ENCODE data around the gene LIPC.
A peak's percentile ranks its signal among the peaks of the same experiment; 100 is the strongest.
"Not testable (repeated sequence)": the region's sequence is repeated elsewhere in the genome, so short reads cannot be mapped to it uniquely, and the experiment has no call there.

LIPC gene

GRCh38 chr15:58593870-58594269, 162.1 kb downstream of the LIPC start:
- Mint-ChIP-seq H3K9me3 (no peaks in the 10 kb centered on the region), H3K4me3 (peak overlapping the region; percentile 39), H3K4me1 (ENCODE audit: low read depth) (peaks cover 41% of the 10 kb centered on the region), H3K27ac (peak overlapping the region; percentile 46), H3K27me3 (ENCODE audit: low read depth) (no peaks in the 10 kb centered on the region), H3K36me3 (ENCODE audit: low read depth) (peaks cover 48% of the 10 kb centered on the region)
- no peak for DNase-seq (ENCODE audit: low spot score)

DNA sequence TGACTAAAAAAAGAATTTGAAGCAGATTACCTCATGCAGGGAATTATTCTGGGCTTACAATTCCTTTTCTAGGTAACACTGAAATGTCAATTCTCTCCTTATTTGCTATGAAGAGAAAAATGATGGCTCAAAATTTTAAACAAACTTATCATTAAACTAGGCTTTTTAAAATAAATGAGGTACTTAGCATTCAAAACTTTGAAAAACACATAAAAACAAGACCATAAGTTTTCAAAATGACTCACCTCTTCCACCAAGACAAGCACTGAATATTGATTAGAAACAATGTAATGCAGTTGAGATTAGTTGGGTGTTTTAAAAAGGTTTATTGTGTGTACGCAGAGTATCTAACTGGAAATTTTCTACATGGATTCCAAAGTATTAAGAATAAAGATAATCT, 163.1 kb downstream of the LIPC start:
- Mint-ChIP-seq H3K4me3 (no peak overlapping the region), H3K27ac (peak overlapping the region; percentile 43), H3K9me3 (peaks cover 3% of the 10 kb centered on the region), H3K36me3 (ENCODE audit: low read depth) (peaks cover 51% of the 10 kb centered on the region), H3K27me3 (ENCODE audit: low read depth) (no peaks in the 10 kb centered on the region), H3K4me1 (ENCODE audit: low read depth) (peaks cover 41% of the 10 kb centered on the region)
- DNase-seq (ENCODE audit: low spot score): no peak

DNA sequence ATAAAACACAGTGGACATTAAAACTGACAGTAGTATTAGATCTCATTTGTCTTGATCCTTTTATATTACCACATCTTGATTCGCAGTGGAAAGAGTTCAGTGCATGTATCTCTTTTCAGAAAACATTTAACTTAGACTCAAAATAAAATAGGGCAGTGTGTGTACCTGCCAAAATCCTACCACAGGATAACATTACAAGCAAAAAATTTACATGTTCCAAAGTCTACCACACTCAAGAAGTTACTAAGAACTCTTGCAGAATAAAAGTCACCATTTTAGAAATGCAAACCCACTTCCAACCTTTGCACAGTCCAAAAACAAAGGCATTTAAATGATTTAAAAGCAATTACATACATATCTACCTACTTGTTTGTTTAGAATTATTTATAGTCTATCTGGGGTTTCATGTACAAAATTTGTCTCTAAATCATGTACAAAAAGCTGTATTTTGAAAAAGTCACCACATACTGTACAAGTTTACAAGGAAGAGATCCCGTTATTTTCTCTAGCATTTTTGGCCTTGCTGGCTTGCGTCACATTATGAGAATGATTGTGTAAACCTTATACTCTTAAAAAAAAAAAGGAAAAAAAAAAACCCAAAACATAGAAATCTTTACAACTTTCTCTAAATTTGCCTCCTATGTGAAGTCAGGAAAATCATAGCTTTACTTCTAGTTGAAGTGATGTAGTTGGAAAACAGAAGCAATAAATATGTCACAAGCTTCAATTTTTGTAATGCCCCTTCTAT, 163.9 kb downstream of the LIPC start:
- Mint-ChIP-seq H3K4me3 (no peak overlapping the region), H3K4me1 (ENCODE audit: low read depth) (peaks cover 38% of the 10 kb centered on the region), H3K27me3 (ENCODE audit: low read depth) (no peaks in the 10 kb centered on the region), H3K36me3 (ENCODE audit: low read depth) (peaks cover 54% of the 10 kb centered on the region), H3K9me3 (peaks cover 3% of the 10 kb centered on the region), H3K27ac (peak overlapping the region; percentile 26)
- DNase-seq (ENCODE audit: low spot score): no peak

GRCh38 chr15:58597943-58598828, 166.4 kb downstream of the LIPC start:
- DNase-seq (ENCODE audit: low spot score): no peak
- peaks cover 34% of the 10 kb centered on the region for H3K4me1 Mint-ChIP-seq (ENCODE audit: low read depth)
- H3K9me3 Mint-ChIP-seq: peaks cover 3% of the 10 kb centered on the region
- no peaks in the 10 kb centered on the region for H3K27me3 Mint-ChIP-seq (ENCODE audit: low read depth)
- H3K27ac Mint-ChIP-seq: peak overlapping the region; percentile 32
- H3K4me3 Mint-ChIP-seq: no peak overlapping the region
- peaks cover 56% of the 10 kb centered on the region for H3K36me3 Mint-ChIP-seq (ENCODE audit: low read depth)

DNA sequence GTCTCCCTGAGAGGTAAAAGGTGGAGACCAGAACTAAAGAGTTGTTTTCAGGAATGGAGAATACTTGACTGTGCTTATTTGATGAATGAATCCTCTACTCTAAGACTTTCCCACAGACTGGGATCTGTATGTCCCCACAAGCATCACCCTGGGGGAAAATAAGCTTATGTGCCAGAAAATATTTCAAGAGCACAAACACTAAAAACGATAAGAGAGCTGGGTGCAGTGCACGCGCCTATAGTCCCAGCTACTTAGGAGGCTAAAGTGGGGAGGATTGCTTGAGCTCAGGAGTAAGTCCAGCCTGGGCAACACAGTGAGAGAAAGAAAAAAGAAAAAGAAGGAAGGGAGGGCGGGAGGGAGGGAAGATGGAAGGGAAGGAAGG, 167.0 kb downstream of the LIPC start:
- Mint-ChIP-seq H3K9me3 (peaks cover 3% of the 10 kb centered on the region), H3K36me3 (ENCODE audit: low read depth) (peaks cover 54% of the 10 kb centered on the region), H3K27me3 (ENCODE audit: low read depth) (no peaks in the 10 kb centered on the region), H3K4me3 (no peak overlapping the region), H3K27ac (peak overlapping the region; percentile 9), H3K4me1 (ENCODE audit: low read depth) (peaks cover 29% of the 10 kb centered on the region)
- no peak for DNase-seq (ENCODE audit: low spot score)

GRCh38 chr15:58602823-58603222, 171.0 kb downstream of the LIPC start:
- H3K4me1 Mint-ChIP-seq (ENCODE audit: low read depth): peaks cover 22% of the 10 kb centered on the region
- H3K27ac Mint-ChIP-seq: no peak overlapping the region
- H3K4me3 Mint-ChIP-seq: no peak overlapping the region
- peaks cover 53% of the 10 kb centered on the region for H3K36me3 Mint-ChIP-seq (ENCODE audit: low read depth)
- DNase-seq (ENCODE audit: low spot score): no peak
- H3K27me3 Mint-ChIP-seq (ENCODE audit: low read depth): no peaks in the 10 kb centered on the region
- H3K9me3 Mint-ChIP-seq: peaks cover 3% of the 10 kb centered on the region

GRCh38 chr15:58603927-58604326, 172.1 kb downstream of the LIPC start:
- not testable (repeated sequence) for DNase-seq (ENCODE audit: low spot score); H3K4me3 Mint-ChIP-seq; H3K27me3 Mint-ChIP-seq (ENCODE audit: low read depth); H3K27ac Mint-ChIP-seq; H3K9me3 Mint-ChIP-seq
- H3K4me1 Mint-ChIP-seq (ENCODE audit: low read depth): peaks cover 26% of the 10 kb centered on the region
- peaks cover 58% of the 10 kb centered on the region for H3K36me3 Mint-ChIP-seq (ENCODE audit: low read depth)

GRCh38 chr15:58604455-58604923, 172.7 kb downstream of the LIPC start:
- no peaks in the 10 kb centered on the region for H3K9me3 Mint-ChIP-seq
- H3K4me1 Mint-ChIP-seq (ENCODE audit: low read depth): peaks cover 27% of the 10 kb centered on the region
- no peaks in the 10 kb centered on the region for H3K27me3 Mint-ChIP-seq (ENCODE audit: low read depth)
- peaks cover 60% of the 10 kb centered on the region for H3K36me3 Mint-ChIP-seq (ENCODE audit: low read depth)
- no peak overlapping the region for H3K27ac Mint-ChIP-seq
- no peak for DNase-seq (ENCODE audit: low spot score)
- no peak overlapping the region for H3K4me3 Mint-ChIP-seq

- Mint-ChIP-seq H3K4me1 (ENCODE audit: low read depth) (peaks cover 29% of the 10 kb centered on the region), H3K27ac (no peak overlapping the region)
Observed at GRCh38 chr15:58605931-58606530, 174.2 kb downstream of the LIPC start.

GRCh38 chr15:58606577-58607080, 174.8 kb downstream of the LIPC start:
- Mint-ChIP-seq H3K9me3 (no peaks in the 10 kb centered on the region), H3K4me1 (ENCODE audit: low read depth) (peaks cover 31% of the 10 kb centered on the region), H3K4me3 (no peak overlapping the region), H3K36me3 (ENCODE audit: low read depth) (peaks cover 68% of the 10 kb centered on the region), H3K27ac (no peak overlapping the region), H3K27me3 (ENCODE audit: low read depth) (no peaks in the 10 kb centered on the region)
- DNase-seq (ENCODE audit: low spot score): no peak

More at GRCh38 chr15:58605931-58606530, 174.2 kb downstream of the LIPC start:
- no peak for DNase-seq (ENCODE audit: low spot score)
- Mint-ChIP-seq H3K27me3 (ENCODE audit: low read depth) (no peaks in the 10 kb centered on the region), H3K9me3 (no peaks in the 10 kb centered on the region), H3K4me3 (no peak overlapping the region), H3K36me3 (ENCODE audit: low read depth) (peaks cover 69% of the 10 kb centered on the region)

DNA sequence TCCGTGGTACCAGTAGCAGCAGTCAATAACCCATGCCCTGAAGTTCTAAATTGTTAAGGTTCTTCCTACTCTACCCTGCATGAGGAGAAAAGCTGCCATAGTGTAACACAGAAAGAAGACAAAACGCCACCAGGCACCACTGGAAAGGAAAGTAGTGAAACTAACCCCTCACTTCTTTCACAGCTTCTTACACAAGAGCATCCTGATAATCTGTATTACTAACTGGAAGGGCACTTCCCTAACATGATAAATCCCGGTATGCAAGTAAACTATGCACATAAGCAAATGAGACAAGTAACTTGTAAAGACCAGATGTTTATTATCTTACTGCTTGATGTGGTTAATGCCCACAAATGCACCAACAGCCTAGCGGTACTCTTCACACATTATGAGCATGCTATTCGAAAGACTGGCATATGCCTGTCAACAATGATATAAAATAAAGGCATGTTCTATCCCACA, 176.4 kb downstream of the LIPC start:
- Mint-ChIP-seq H3K4me3 (no peak overlapping the region), H3K4me1 (ENCODE audit: low read depth) (peaks cover 38% of the 10 kb centered on the region), H3K9me3 (peaks cover 1% of the 10 kb centered on the region), H3K27me3 (ENCODE audit: low read depth) (no peaks in the 10 kb centered on the region), H3K27ac (no peak overlapping the region), H3K36me3 (ENCODE audit: low read depth) (peaks cover 73% of the 10 kb centered on the region)
- DNase-seq (ENCODE audit: low spot score): no peak

GRCh38 chr15:58608711-58609110, 176.9 kb downstream of the LIPC start:
- no peak overlapping the region for H3K27ac Mint-ChIP-seq
- H3K4me1 Mint-ChIP-seq (ENCODE audit: low read depth): peaks cover 38% of the 10 kb centered on the region
- no peaks in the 10 kb centered on the region for H3K27me3 Mint-ChIP-seq (ENCODE audit: low read depth)
- DNase-seq (ENCODE audit: low spot score): no peak
- peaks cover 7% of the 10 kb centered on the region for H3K9me3 Mint-ChIP-seq
- no peak overlapping the region for H3K4me3 Mint-ChIP-seq
- H3K36me3 Mint-ChIP-seq (ENCODE audit: low read depth): peaks cover 72% of the 10 kb centered on the region

DNA sequence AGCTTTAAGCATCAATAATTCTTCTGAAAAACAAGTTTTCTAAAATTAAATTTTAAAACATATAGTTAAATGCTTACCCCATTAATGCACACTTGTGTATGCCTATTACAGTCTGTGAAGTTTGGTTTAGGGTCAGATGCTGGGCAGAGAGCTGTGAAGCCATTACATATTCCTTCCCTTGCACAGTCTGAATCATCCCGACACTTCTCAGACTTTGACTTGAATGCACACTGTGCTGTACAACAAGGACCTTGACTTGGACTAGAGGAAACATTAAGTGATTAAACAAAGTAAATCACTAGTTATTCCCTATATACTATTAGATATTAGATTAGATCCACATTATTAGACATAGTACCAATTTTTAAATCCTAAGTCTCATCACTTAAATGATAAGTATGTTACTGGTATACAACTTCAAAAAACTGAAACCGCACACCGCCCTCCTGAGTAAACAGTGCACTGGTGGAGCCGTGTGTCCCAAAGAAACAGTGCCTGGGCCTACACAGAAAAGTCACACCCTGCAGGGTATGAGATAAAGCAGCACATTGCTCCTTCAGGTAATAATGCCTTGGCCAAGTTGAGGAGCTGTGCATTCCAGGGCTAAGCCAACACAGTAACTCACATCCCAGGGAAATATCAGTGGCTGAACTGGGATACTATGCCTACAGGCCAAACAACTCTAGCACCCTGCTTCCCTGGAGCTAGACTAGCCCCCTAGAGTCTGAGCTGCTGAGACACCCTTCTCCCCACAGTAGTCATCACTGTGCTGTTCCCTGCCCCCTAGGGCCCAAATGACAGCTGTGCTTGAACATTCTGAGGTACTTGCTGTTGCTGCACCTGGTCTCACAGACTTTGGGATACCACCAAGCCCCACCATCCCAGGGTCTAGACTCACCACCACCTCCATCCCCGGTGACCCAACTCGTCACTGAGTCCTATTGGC, 180.2 kb downstream of the LIPC start:
- H3K27ac Mint-ChIP-seq: no peak overlapping the region
- H3K9me3 Mint-ChIP-seq: peaks cover 30% of the 10 kb centered on the region
- H3K4me3 Mint-ChIP-seq: no peak overlapping the region
- H3K36me3 Mint-ChIP-seq (ENCODE audit: low read depth): peaks cover 79% of the 10 kb centered on the region
- peaks cover 39% of the 10 kb centered on the region for H3K4me1 Mint-ChIP-seq (ENCODE audit: low read depth)
- no peak for DNase-seq (ENCODE audit: low spot score)
- no peaks in the 10 kb centered on the region for H3K27me3 Mint-ChIP-seq (ENCODE audit: low read depth)
